GM23338 (cell line): Measurements from ENCODE around the gene VEPH1. TPM values are rescaled to one million over a fixed set of nuclear protein-coding genes. Genes with fewer than 3 reads are reported as not detected.

Experiments used
- ATAC-seq: fragments of 200-7000 bp; cut with Tn5 transposase; 3 replicates; pipeline ENCODE4 v1.9.1; 2020
- DNase-seq: peaks from one replicate; pipeline ENCODE4 v3.0.0-alpha.2; 2015; ENCODE audit warnings: low spot score
- H2AFZ ChIP-seq: fragments of 200-600 bp; sonication (generic); 2 replicates; pipeline ENCODE4 v1.8.0; 2016; ENCODE audit warnings: antibody characterized with exemption, mild to moderate bottlenecking, moderate library complexity
- H3F3A ChIP-seq: fragments of 200-600 bp; sonication (generic); replicated peaks from 2 replicates; pipeline ENCODE4 v1.8.0; 2017; ENCODE audit warnings: antibody characterized with exemption, mixed run types, low read depth
- H3K27ac ChIP-seq: fragments of 200-600 bp; sonication (generic); 2 replicates; pipeline ENCODE4 v1.6.1; 2016; ENCODE audit warnings: low read depth
- H3K27me3 ChIP-seq: fragments of 200-600 bp; sonication (generic); 2 replicates; pipeline ENCODE4 v1.8.0; 2016; ENCODE audit warnings: mild to moderate bottlenecking, mixed run types, moderate library complexity; ENCODE audit not compliant: insufficient read depth
- H3K36me3 ChIP-seq: fragments of 200-600 bp; sonication (generic); 2 replicates; pipeline ENCODE4 v1.8.0; 2016; ENCODE audit warnings: mild to moderate bottlenecking; ENCODE audit not compliant: insufficient read depth
- H3K4me1 ChIP-seq: fragments of 200-600 bp; sonication (generic); 2 replicates; pipeline ENCODE4 v1.8.0; 2016; ENCODE audit warnings: mild to moderate bottlenecking, moderate library complexity; ENCODE audit not compliant: insufficient read depth
- H3K4me2 ChIP-seq: fragments of 200-600 bp; sonication (generic); 2 replicates; pipeline ENCODE4 v1.7.1; 2017; ENCODE audit warnings: mixed run types
- H3K4me3 ChIP-seq: fragments of 200-600 bp; sonication (generic); 2 replicates; pipeline ENCODE4 v1.6.1; 2016; ENCODE audit warnings: mixed run types
- H3K79me2 ChIP-seq: fragments of 200-600 bp; sonication (generic); replicated peaks from 2 replicates; pipeline ENCODE4 v1.8.0; 2017; ENCODE audit warnings: mild to moderate bottlenecking; ENCODE audit not compliant: insufficient read depth
- H3K9me2 ChIP-seq: fragments of 200-600 bp; sonication (generic); 2 replicates; pipeline ENCODE4 v1.8.0; 2017; ENCODE audit not compliant: insufficient read depth
- H4K20me1 ChIP-seq: fragments of 200-600 bp; sonication (generic); replicated peaks from 2 replicates; pipeline ENCODE4 v1.8.0; 2017; ENCODE audit warnings: mild to moderate bottlenecking; ENCODE audit not compliant: insufficient read depth
- H3K27ac Mint-ChIP-seq: 2 replicates; pipeline ENCODE4 v1.8.0; 2020; ENCODE audit warnings: inconsistent platforms, mild to moderate bottlenecking, moderate library complexity, mixed read lengths
- H3K27me3 Mint-ChIP-seq: 3 replicates; pipeline ENCODE4 v1.8.0; 2022; ENCODE audit warnings: low read depth, mild to moderate bottlenecking, moderate library complexity, mixed read lengths, inconsistent platforms; ENCODE audit not compliant: insufficient read depth, poor library complexity
- H3K36me3 Mint-ChIP-seq: 3 replicates; pipeline ENCODE4 v1.8.0; 2021; ENCODE audit warnings: low read depth, mild to moderate bottlenecking, inconsistent platforms, moderate library complexity, mixed read lengths
- H3K4me1 Mint-ChIP-seq: 3 replicates; pipeline ENCODE4 v1.8.0; 2020; ENCODE audit warnings: mild to moderate bottlenecking, inconsistent platforms, mixed read lengths
- H3K4me3 Mint-ChIP-seq: 3 replicates; pipeline ENCODE4 v1.8.0; 2021; ENCODE audit warnings: moderate library complexity, mild to moderate bottlenecking, inconsistent platforms, mixed read lengths
- H3K9me3 Mint-ChIP-seq: 3 replicates; pipeline ENCODE4 v1.8.0; 2020; ENCODE audit warnings: moderate library complexity, mild to moderate bottlenecking, inconsistent platforms, mixed read lengths
- CREB1 ChIP-seq: fragments of 250-450 bp; sonication (Bioruptor Pico); IDR thresholded peaks from 2 replicates; pipeline ENCODE4 v1.5.0; 2020; ENCODE audit warnings: low read depth, mild to moderate bottlenecking, moderate library complexity
- CTCF ChIP-seq, 2 experiments: fragments of 200-600 bp in 1 of 2; sonication (generic) in 1 of 2; conservative IDR thresholded peaks; 2 replicates each; pipeline versions ENCODE4 v1.5.1 to v1.6.1; 2016 to 2017; ENCODE audit warnings: antibody characterized with exemption in 2 of 2, low read depth in 2 of 2, mild to moderate bottlenecking in 2 of 2, moderate library complexity in 1 of 2
- EZH2phosphoT487 ChIP-seq: fragments of 200-600 bp; sonication (generic); IDR thresholded peaks from one replicate; pipeline ENCODE4 v1.8.1; 2018; ENCODE audit warnings: antibody characterized with exemption; ENCODE audit not compliant: unreplicated experiment
- JUNB ChIP-seq: IDR thresholded peaks from one replicate; pipeline ENCODE4 v1.6.1; 2016; ENCODE audit warnings: antibody characterized with exemption; ENCODE audit not compliant: unreplicated experiment
- NANOG ChIP-seq: IDR thresholded peaks from 2 replicates; pipeline ENCODE4 v1.6.1; 2016; ENCODE audit warnings: antibody characterized with exemption, borderline replicate concordance
- POLR2AphosphoS5 ChIP-seq: IDR thresholded peaks from 2 replicates; pipeline ENCODE4 v1.6.1; 2016; ENCODE audit warnings: antibody characterized with exemption, low read depth
- STAT1 ChIP-seq: IDR thresholded peaks from one replicate; pipeline ENCODE4 v1.6.1; 2016; ENCODE audit warnings: antibody characterized with exemption; ENCODE audit not compliant: unreplicated experiment
- ZNF114 ChIP-seq: fragments of 250-450 bp; sonication (Bioruptor Pico); IDR thresholded peaks from 2 replicates; pipeline ENCODE4 v1.5.0; 2020; ENCODE audit warnings: mild to moderate bottlenecking, moderate library complexity
- ZNF331 ChIP-seq: fragments of 250-450 bp; sonication (Bioruptor Pico); IDR thresholded peaks from 2 replicates; pipeline ENCODE4 v1.5.0; 2020; ENCODE audit warnings: low read depth, mild to moderate bottlenecking, moderate library complexity
- ZNF462 ChIP-seq: fragments of 250-450 bp; sonication (Bioruptor Pico); IDR thresholded peaks from 2 replicates; pipeline ENCODE4 v1.5.0; 2020; ENCODE audit warnings: mild to moderate bottlenecking, moderate library complexity
- polyA plus RNA-seq: library from polyadenylated mRNA; unstranded; fragments of >200 nt; fragmentation: Nextera tagmentation; extraction: Ambion mirVana; gene quantifications from 2 replicates; pipeline ENCODE4 v1.2.1, GENCODE V29; 2016
- total RNA-seq: library from RNA; depleted of rRNA; stranded (reverse); fragments of >200 nt; shearing (Covaris generic); gene quantifications from 2 replicates; pipeline ENCODE4 v1.2.3, GENCODE V29; 2014

The VEPH1 gene
- total and polyA plus RNA-seq, 2 experiments from 2014 or later, result 15.4 to 33.8 TPM

DNA sequence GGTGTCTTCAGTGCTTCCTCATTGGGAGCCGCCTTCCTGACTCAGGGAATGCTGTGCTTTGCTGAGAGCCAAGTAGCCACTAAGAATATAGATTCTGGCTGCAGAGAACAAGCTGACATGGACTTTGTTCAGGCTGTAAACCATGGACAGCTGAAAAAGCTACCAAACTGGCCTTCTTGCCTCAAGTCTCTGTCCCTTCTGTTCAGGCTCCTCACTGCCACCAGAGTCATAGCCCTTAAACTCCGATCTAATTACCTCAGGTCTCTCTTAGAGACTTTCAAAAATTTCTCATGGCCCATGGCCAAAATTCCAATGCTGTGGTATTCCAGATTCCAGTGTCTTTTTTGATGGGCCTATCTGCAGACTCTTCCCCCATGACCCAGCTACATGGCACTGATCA is 86.0 kb downstream of the VEPH1 start:
- no peak overlapping the region for H3K4me3 Mint-ChIP-seq

DNA sequence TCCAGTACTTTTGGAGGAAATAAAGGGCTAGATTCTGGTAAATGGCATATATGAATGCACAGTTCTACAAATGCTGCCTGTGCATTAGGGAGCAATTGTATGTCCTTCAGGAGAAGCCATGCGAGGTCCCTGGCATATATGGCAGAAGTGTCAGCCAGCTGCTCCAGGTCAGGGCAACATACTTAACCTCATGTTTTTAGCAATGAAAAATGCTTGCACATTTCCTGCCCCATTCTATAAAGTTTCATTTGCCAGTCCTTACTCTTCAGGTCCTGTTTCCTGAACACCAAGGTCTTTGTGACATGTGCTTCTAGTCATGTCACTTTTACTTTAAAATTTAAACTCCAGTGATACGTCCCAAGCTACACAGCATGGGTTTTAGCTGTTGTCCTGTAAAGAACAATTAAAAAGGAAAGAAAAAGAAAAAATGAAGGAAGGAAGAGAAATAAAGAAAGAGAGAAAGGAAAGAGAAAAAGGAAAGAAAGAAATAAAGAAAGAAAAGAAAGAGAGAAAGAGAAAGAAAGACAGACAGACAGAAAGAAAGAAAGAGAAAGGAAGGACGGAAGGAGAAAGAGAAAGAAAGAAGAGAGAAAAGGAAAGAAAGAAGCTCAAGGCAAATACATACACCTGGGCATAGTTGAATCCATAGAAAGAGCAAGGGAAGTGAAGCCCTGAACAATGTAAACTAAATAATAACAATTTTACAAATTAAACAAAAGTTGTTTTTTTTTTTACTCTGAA is 86.7 kb downstream of the VEPH1 start:
- no peak for DNase-seq
- Histone ChIP-seq H3K9me2 (0 out of 2 replicates have a peak, but pooled peaks cover 13% of the 10 kb centered on the region), H2AFZ (no peak overlapping the region), H3K27me3 (no peaks in the 10 kb centered on the region), H3K4me2 (no peak overlapping the region), H3K4me1 (no peaks in the 10 kb centered on the region), H3F3A (no peaks in the 10 kb centered on the region), H4K20me1 (no peaks in the 10 kb centered on the region), H3K36me3 (no peaks in the 10 kb centered on the region), H3K4me3 (no peak overlapping the region), H3K27ac (no peak overlapping the region), H3K79me2 (no peaks in the 10 kb centered on the region)
- no peak for ATAC-seq
- Mint-ChIP-seq H3K36me3 (peaks cover 6% of the 10 kb centered on the region; the same call in 1 of the 3 replicates), H3K27ac (no peak overlapping the region), H3K9me3 (no peaks in the 10 kb centered on the region), H3K4me3 (no peak overlapping the region), H3K4me1 (peaks cover 3% of the 10 kb centered on the region), H3K27me3 (no peaks in the 10 kb centered on the region)
- TF ChIP-seq EZH2phosphoT487 (no peak), NANOG (no peak), ZNF114 (no peak), ZNF462 (CRISPR knock-in tag) (no peak), CTCF (conservative IDR thresholded peaks at IDR 0.05; ENCODE audit: low read depth in 2 of 2) (no peak), CREB1 (CRISPR knock-in tag) (no peak), ZNF331 (CRISPR knock-in tag) (no peak), JUNB (no peak), POLR2AphosphoS5 (no peak)

More for the DNA sequence above, 86.0 kb downstream of the VEPH1 start:
- Histone ChIP-seq H3F3A (no peaks in the 10 kb centered on the region), H3K4me3 (no peak overlapping the region), H3K36me3 (no peaks in the 10 kb centered on the region), H3K27me3 (no peaks in the 10 kb centered on the region), H3K27ac (no peak overlapping the region), H3K9me2 (0 out of 2 replicates have a peak, but pooled peaks cover 10% of the 10 kb centered on the region), H4K20me1 (no peaks in the 10 kb centered on the region), H2AFZ (no peak overlapping the region), H3K4me1 (no peaks in the 10 kb centered on the region), H3K79me2 (no peaks in the 10 kb centered on the region), H3K4me2 (no peak overlapping the region)
- 0 out of 3 replicates have a peak, but pooled peaks cover 1% of the 10 kb centered on the region for H3K36me3 Mint-ChIP-seq
- ATAC-seq, result no peak
- no peaks in the 10 kb centered on the region for H3K9me3 Mint-ChIP-seq
- H3K27ac Mint-ChIP-seq, result no peak overlapping the region
- H3K27me3 Mint-ChIP-seq, result no peaks in the 10 kb centered on the region
- H3K4me1 Mint-ChIP-seq, result peaks cover 3% of the 10 kb centered on the region
- TF ChIP-seq ZNF114 (no peak), STAT1 (no peak), ZNF331 (CRISPR knock-in tag) (no peak), JUNB (no peak), CREB1 (CRISPR knock-in tag) (no peak)
- DNase-seq, result no peak
